Neural crest cell (in vitro differentiated cells): ENCODE measurements around the gene NUCKS1. TPM values are rescaled to one million over a fixed set of nuclear protein-coding genes. Genes with fewer than 3 reads are reported as not detected.

ENCODE experiments used
- DNase-seq: peaks from one replicate; pipeline ENCODE4 v3.0.0; 2021; ENCODE audit warnings: low read depth, mixed read lengths, low spot score
- H3K27ac Mint-ChIP-seq: one replicate; pipeline ENCODE4 v1.8.0; 2021; ENCODE audit warnings: mild to moderate bottlenecking, mixed read lengths; ENCODE audit not compliant: unreplicated experiment
- H3K27me3 Mint-ChIP-seq: 2 replicates; pipeline ENCODE4 v1.8.0; 2021; ENCODE audit warnings: low read depth, mild to moderate bottlenecking, mixed read lengths
- H3K36me3 Mint-ChIP-seq: 2 replicates; pipeline ENCODE4 v1.8.0; 2021; ENCODE audit warnings: low read depth, mild to moderate bottlenecking, mixed read lengths
- H3K4me1 Mint-ChIP-seq: 2 replicates; pipeline ENCODE4 v1.8.0; 2021; ENCODE audit warnings: mixed read lengths
- H3K4me3 Mint-ChIP-seq: one replicate; pipeline ENCODE4 v1.8.0; 2021; ENCODE audit warnings: mild to moderate bottlenecking, mixed read lengths
- H3K9me3 Mint-ChIP-seq: 2 replicates; pipeline ENCODE4 v1.8.0; 2021; ENCODE audit warnings: mixed read lengths
- long read RNA-seq: library from polyadenylated mRNA; unstranded; transcript quantifications from one replicate; pipeline ENCODE4 v2.0.0, GENCODE V29; 2020
- total RNA-seq: library from RNA; stranded (reverse); gene quantifications from 2 replicates; pipeline ENCODE4 v1.2.1, GENCODE V29; 2021
- TF ChIP-seq, protein P1 (sequence below): fragments of 200-600 bp; sonication (generic); conservative IDR thresholded peaks from 2 replicates; pipeline ENCODE4 v1.5.0; 2021; ENCODE audit warnings: antibody characterized with exemption, mild to moderate bottlenecking

The NUCKS1 gene, protein sequence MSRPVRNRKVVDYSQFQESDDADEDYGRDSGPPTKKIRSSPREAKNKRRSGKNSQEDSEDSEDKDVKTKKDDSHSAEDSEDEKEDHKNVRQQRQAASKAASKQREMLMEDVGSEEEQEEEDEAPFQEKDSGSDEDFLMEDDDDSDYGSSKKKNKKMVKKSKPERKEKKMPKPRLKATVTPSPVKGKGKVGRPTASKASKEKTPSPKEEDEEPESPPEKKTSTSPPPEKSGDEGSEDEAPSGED
- 440 and 491 TPM in 2 replicates for total RNA-seq
- long read RNA-seq, full-length matches to known transcripts: 5 of 140 reads
- long read RNA-seq, partial matches to known transcripts: 4 of 140 reads
- long read RNA-seq, other reads (novel, unspliced or antisense): 131 of 140 reads

DNA sequence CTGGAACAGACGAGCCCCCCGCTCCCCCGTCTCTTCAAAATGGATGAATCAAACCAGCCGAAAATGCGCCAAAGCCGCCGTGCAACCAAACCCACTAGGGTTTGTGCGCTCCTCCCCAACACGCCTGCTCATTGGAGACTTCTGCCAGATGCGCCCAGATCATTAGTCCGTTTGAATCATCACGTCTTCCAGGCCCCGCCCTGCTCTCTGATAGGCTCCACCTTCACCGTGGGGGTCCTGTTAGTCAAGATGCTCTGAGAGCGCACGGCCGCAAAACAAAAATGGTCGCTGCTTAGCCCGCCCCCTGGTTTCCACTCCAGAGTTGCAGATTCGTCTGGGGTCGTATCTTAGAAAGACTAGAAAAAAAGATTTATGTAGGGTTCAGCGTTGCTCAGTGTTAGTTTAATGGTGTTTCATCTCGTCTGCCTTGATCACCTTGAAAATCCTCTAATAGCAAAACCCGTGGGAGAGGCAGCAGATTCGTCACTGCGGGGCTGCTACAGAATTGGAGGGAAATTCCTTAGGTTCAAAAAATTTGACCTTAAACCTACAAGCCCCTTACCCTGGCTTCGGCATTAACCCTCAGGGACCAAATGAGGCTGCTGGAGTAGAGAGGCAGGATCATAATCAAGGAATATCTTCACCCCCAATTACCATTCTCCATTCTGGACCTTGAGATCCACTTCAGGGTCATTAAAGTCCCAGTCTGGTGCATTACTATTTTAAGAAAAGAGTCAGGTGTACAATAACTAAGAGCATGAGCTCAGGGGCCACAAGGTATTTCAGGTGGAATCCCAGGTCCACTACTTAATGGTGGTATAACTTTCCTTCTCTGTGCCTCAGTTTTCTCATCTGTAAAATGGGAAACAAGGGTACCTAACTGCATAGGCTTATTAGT lies at the start of gene NUCKS1:
Gene NUCKS1, minus strand, starts transcription at position 45 of the 898 bp plus-strand sequence. CDS start 209 bp downstream, outside the sequence.
- H3K9me3 Mint-ChIP-seq: no peaks in the 10 kb centered on the region
- peak within 1 kb of the TSS; percentile 97 for H3K27ac Mint-ChIP-seq
- H3K4me3 Mint-ChIP-seq: peak within 1 kb of the TSS; percentile 99
- DNase-seq: peak; percentile 94
- H3K27me3 Mint-ChIP-seq: peaks cover 26% of the 10 kb centered on the region
- H3K36me3 Mint-ChIP-seq: peaks cover 4% of the 10 kb centered on the region
- peaks cover 40% of the 10 kb centered on the region for H3K4me1 Mint-ChIP-seq
- TF ChIP-seq, protein P1, sequence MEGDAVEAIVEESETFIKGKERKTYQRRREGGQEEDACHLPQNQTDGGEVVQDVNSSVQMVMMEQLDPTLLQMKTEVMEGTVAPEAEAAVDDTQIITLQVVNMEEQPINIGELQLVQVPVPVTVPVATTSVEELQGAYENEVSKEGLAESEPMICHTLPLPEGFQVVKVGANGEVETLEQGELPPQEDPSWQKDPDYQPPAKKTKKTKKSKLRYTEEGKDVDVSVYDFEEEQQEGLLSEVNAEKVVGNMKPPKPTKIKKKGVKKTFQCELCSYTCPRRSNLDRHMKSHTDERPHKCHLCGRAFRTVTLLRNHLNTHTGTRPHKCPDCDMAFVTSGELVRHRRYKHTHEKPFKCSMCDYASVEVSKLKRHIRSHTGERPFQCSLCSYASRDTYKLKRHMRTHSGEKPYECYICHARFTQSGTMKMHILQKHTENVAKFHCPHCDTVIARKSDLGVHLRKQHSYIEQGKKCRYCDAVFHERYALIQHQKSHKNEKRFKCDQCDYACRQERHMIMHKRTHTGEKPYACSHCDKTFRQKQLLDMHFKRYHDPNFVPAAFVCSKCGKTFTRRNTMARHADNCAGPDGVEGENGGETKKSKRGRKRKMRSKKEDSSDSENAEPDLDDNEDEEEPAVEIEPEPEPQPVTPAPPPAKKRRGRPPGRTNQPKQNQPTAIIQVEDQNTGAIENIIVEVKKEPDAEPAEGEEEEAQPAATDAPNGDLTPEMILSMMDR: no peak

DNA sequence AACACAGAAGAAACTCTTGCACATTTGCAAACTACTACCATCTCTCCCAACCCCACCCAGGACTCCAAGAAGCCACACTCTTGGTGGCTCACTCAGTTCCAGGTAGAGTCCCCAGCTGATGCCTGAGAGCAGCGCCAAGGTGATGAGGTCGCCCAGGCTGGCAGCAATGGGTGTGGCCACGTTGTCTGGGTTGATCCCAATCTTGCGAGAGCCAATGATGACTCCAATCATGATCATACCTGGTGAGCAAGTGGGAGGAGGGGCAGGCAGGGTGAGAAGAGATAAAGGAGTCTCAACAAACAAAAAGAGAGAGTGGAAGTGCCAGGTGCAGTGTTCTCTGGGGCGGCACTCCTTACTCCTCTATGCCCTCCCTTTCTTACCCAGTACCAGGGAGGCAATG lies 48.6 kb upstream of the NUCKS1 start:
- H3K9me3 Mint-ChIP-seq: no peaks in the 10 kb centered on the region
- TF ChIP-seq, protein P1: no peak
- H3K4me1 Mint-ChIP-seq: no peaks in the 10 kb centered on the region
- no peak overlapping the region for H3K4me3 Mint-ChIP-seq
- H3K27me3 Mint-ChIP-seq: no peaks in the 10 kb centered on the region
- no peak for DNase-seq
- H3K27ac Mint-ChIP-seq: no peak overlapping the region
- H3K36me3 Mint-ChIP-seq: peaks cover 8% of the 10 kb centered on the region

DNA sequence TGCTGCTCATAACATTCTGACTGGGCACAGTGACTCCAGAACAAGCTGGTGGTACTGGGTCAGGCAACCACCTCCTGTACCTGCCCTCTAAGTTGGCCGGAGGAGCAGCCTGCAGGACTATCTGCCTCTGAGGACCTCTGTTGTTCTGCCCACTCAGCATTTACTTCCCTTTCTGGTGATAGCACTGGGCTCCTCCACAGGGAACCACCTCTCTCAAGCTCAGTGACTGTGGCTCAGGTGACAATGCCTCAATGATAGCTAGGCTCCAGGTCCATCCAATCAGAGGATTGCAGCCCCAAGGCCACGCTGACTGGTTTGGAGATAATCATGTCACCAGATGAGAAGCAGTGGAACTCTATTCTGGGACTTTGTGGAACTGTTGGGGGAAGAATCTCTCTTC lies 47.2 kb upstream of the NUCKS1 start:
- H3K27ac Mint-ChIP-seq: peak overlapping the region; percentile 46
- H3K9me3 Mint-ChIP-seq: no peaks in the 10 kb centered on the region
- TF ChIP-seq, protein P1: no peak
- peaks cover 8% of the 10 kb centered on the region for H3K36me3 Mint-ChIP-seq
- H3K4me3 Mint-ChIP-seq: no peak overlapping the region
- no peaks in the 10 kb centered on the region for H3K4me1 Mint-ChIP-seq
- H3K27me3 Mint-ChIP-seq: no peaks in the 10 kb centered on the region
- DNase-seq: no peak

DNA sequence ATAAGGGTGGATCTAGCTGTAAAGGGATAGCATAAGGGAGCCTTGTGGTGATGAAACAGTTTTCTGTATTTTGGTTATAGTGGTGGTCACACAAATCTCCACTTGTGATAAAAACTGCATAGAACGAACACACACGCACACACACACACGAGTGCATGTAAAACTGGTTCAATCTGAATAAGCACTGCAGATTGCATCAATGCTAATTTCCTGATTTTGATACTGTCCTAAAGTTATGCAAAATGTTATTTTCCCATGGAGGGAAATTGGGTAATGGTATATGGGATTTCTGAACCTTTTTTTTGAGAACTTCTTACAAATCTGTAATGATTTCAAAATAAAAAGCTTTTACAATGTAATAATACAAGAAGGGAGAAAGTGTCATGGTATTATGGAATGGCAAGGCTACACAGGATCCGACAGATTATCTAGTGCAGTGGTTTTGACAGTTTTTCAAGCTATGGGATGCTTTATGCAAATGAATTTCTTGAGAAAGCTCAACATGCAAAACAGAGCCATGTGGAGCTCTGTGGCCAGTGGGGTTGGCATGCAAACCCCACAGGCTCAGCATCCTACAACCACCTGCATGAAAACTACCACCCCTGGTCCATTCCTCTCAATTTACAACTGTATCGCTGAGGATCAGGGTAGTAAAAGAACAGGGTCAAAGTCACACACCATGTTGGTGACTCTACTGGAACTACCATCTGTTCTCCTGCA lies 44.2 kb upstream of the NUCKS1 start:
- no peaks in the 10 kb centered on the region for H3K27me3 Mint-ChIP-seq
- H3K4me3 Mint-ChIP-seq: no peak overlapping the region
- H3K4me1 Mint-ChIP-seq: peaks cover 7% of the 10 kb centered on the region
- H3K36me3 Mint-ChIP-seq: peaks cover 10% of the 10 kb centered on the region
- no peak overlapping the region for H3K27ac Mint-ChIP-seq
- no peaks in the 10 kb centered on the region for H3K9me3 Mint-ChIP-seq
- DNase-seq: no peak
- TF ChIP-seq, protein P1: no peak

DNA sequence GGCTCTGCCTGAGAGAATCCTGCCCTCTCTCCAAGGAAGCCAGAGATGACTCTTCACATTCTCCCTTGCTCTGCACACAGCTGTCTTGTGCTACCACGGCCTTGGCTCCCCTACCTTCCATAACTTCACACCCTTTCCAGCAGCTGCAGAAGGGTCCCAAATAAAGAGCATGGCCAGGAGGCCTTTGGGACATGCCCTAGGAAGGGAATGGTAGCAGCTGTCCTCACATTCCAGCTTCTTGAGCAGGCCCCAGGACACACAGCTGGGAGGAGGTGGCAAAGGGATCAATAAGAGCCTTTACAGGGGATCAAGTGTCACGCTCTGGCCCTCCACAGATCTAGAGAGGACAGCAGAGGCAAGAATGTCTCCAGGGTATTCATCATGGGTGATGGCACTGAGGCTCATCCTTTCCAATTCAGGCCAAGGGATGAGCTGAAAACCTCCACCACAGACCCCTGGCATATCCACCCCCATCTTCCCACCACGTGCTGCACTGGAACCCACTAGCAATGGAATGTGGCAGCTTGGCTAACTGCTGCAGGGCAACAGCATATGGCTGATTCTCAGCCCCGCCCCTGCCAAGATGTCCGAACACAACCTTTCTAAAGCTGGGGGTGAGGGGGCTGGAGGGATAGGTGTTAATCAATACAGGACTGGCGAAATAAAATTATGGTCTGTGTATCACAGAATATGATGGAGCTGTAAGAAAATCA lies 43.1 kb upstream of the NUCKS1 start:
- Mint-ChIP-seq H3K9me3 (no peaks in the 10 kb centered on the region), H3K27ac (no peak overlapping the region), H3K36me3 (peaks cover 5% of the 10 kb centered on the region), H3K4me3 (no peak overlapping the region), H3K4me1 (peaks cover 7% of the 10 kb centered on the region), H3K27me3 (no peaks in the 10 kb centered on the region)
- TF ChIP-seq, protein P1: no peak
- no peak for DNase-seq
